Measurements from ENCODE around the gene DNAH8.

The DNAH8 gene

DNA sequence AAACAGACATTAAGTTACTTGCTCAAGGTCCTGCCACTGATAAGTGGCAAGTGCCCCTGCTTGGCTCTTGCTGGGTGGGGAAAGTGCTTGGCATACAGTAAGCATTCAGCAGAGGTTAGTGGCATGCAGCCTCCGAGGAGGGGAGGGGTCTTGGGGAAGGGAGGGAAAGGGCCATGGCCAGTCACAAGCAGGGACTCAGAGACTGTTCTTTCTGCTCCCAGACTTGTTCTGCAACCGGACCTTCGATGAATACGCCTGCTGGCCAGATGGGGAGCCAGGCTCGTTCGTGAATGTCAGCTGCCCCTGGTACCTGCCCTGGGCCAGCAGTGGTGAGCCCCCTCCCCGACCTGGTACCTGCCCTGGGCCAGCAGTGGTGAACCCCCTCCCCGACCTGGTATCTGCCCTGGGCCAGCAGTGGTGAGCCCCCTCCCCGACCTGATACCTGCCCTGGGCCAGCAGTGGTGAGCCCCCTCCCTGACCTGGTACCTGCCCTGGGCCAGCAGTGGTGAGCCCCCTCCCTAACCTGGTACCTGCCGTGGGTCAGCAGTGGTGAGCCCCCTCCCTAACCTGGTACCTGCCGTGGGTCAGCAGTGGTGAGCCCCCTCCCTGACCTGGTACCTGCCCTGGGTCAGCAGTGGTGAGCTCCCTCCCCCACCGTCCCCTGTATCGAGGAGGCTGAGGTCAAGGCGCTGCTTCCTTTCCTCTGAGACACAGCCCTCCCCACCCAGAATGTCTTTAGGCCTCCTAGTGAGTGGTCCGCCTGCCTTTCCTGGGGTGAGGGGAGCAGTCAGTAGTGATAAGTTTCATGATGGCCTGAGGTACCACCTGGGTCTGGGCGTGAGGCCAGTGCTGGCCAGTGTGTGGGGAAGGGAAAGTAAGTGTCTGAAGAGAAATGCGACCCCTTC is 342.4 kb downstream of the DNAH8 start:
- Histone ChIP-seq H3K27ac (ENCODE audit: low read depth, low read length) (no peak overlapping the region), H3K27me3 (ENCODE audit: control insufficient read depth in 1 of 2, insufficient read depth in 2 of 2, low read length in 2 of 2) (no peaks in the 10 kb centered on the region), H3K9me3 (ENCODE audit: control insufficient read depth in 1 of 2, low read length in 2 of 2) (no peaks in the 10 kb centered on the region), H3K4me3 (ENCODE audit: low read depth in 1 of 2, low read length in 2 of 2) (no peak overlapping the region), H3K36me3 (ENCODE audit: control insufficient read depth in 1 of 2, insufficient read depth in 2 of 2, low read length in 2 of 2) (no peaks in the 10 kb centered on the region), H3K4me1 (ENCODE audit: control insufficient read depth in 1 of 2, insufficient read depth in 2 of 2, low read length in 2 of 2) (peaks cover 27 to 34% of the 10 kb centered on the region in 2 donors), H3K9ac (ENCODE audit: low read depth in 1 of 2, low read length in 2 of 2) (no peak overlapping the region)

DNA sequence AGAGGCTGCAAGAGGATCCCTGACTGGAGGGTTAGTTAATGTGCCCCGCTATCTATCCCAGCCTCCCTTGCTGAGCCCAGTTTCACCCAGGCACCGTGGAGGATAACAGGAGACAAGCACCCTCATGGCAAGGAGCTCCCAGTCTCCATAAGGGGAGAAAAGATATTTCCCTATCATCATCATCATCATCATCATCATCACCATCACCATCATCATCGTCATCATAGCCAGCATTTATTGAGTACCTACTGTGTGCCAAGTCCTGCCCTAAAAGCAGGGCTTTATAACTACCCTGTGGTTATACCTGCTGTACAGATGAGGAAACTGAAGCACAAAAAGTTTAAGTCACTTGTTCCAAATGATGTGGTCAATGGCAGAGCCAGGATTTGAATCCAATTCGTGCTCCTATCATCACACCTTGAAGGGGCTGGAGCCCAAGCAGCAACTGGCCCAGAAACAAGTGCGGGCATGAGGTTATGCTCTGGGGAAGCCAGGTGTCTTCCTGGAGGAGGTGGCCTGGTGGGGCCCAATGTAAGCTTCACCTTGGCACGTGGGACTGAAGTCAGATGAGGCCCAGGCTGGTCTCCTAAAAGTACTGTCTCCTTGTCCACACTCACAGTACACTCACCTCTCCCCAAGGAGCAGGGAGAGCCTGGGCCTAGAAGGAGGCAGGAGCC is 343.5 kb downstream of the DNAH8 start:
- H3K4me1 ChIP-seq (ENCODE audit: control insufficient read depth in 1 of 2, insufficient read depth in 2 of 2, low read length in 2 of 2): peaks cover 24 to 27% of the 10 kb centered on the region in 2 donors
- H3K36me3 ChIP-seq (ENCODE audit: control insufficient read depth in 1 of 2, insufficient read depth in 2 of 2, low read length in 2 of 2): no peaks in the 10 kb centered on the region
- no peak overlapping the region for H3K9ac ChIP-seq (ENCODE audit: low read depth in 1 of 2, low read length in 2 of 2)
- H3K9me3 ChIP-seq (ENCODE audit: control insufficient read depth in 1 of 2, low read length in 2 of 2): no peaks in the 10 kb centered on the region
- H3K27ac ChIP-seq (ENCODE audit: low read depth, low read length): no peak overlapping the region
- H3K27me3 ChIP-seq (ENCODE audit: control insufficient read depth in 1 of 2, insufficient read depth in 2 of 2, low read length in 2 of 2): no peaks in the 10 kb centered on the region
- no peak overlapping the region for H3K4me3 ChIP-seq (ENCODE audit: low read depth in 1 of 2, low read length in 2 of 2)

GRCh38 chr6:39059496-39060310 is 344.6 kb downstream of the DNAH8 start:
- Histone ChIP-seq H3K27me3 (ENCODE audit: control insufficient read depth in 1 of 2, insufficient read depth in 2 of 2, low read length in 2 of 2) (no peaks in the 10 kb centered on the region), H3K9me3 (ENCODE audit: control insufficient read depth in 1 of 2, low read length in 2 of 2) (no peaks in the 10 kb centered on the region), H3K36me3 (ENCODE audit: control insufficient read depth in 1 of 2, insufficient read depth in 2 of 2, low read length in 2 of 2) (no peaks in the 10 kb centered on the region), H3K9ac (ENCODE audit: low read depth in 1 of 2, low read length in 2 of 2) (no peak overlapping the region), H3K4me3 (ENCODE audit: low read depth in 1 of 2, low read length in 2 of 2) (no peak overlapping the region), H3K4me1 (ENCODE audit: control insufficient read depth in 1 of 2, insufficient read depth in 2 of 2, low read length in 2 of 2) (peaks cover 14 to 16% of the 10 kb centered on the region in 2 donors), H3K27ac (ENCODE audit: low read depth, low read length) (no peak overlapping the region)

DNA sequence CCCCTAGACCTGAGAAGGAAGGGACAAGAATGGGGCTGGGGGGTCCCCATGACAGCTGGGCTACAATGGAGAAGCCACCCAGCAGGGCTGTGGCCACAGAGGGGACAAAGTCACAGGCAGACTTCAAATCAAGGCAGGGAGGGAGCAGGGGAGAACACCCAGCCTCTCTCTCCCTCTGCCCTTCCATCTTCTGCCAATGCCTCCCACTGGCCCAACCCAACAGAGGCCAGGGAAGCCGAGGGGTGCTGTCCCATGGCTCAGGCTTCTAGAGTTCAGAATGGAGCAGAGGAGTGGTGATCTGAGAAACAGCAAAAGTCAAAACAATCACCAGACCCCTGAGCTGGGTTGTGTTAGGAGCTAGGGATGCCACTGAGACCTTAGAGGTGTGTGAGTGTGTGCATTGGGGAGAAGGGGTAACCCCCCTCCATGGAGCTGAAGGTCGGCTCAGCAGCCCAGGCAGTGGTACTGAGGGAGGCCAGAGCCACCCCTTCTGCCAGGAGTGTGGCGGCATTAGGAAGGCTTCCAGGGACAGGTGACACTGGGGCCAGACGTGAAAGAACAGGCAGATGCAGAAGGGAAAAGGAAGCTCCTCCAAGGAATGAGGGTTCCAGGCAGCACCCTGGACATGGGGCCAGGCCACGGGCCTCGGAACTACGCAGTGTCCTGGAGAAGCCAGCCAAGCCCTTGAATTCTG is 345.5 kb downstream of the DNAH8 start:
- Histone ChIP-seq H3K4me3 (ENCODE audit: low read depth in 1 of 2, low read length in 2 of 2) (no peak overlapping the region), H3K27me3 (ENCODE audit: control insufficient read depth in 1 of 2, insufficient read depth in 2 of 2, low read length in 2 of 2) (no peaks in the 10 kb centered on the region), H3K4me1 (ENCODE audit: control insufficient read depth in 1 of 2, insufficient read depth in 2 of 2, low read length in 2 of 2) (peaks cover 10 to 12% of the 10 kb centered on the region in 2 donors), H3K9ac (ENCODE audit: low read depth in 1 of 2, low read length in 2 of 2) (no peak overlapping the region), H3K27ac (ENCODE audit: low read depth, low read length) (no peak overlapping the region), H3K9me3 (ENCODE audit: control insufficient read depth in 1 of 2, low read length in 2 of 2) (no peaks in the 10 kb centered on the region), H3K36me3 (ENCODE audit: control insufficient read depth in 1 of 2, insufficient read depth in 2 of 2, low read length in 2 of 2) (no peaks in the 10 kb centered on the region)

GRCh38 chr6:39061182-39061581 is 346.1 kb downstream of the DNAH8 start:
- no peaks in the 10 kb centered on the region for H3K36me3 ChIP-seq (ENCODE audit: control insufficient read depth in 1 of 2, insufficient read depth in 2 of 2, low read length in 2 of 2)
- H3K9ac ChIP-seq (ENCODE audit: low read depth in 1 of 2, low read length in 2 of 2): no peak overlapping the region
- H3K27ac ChIP-seq (ENCODE audit: low read depth, low read length): no peak overlapping the region
- H3K27me3 ChIP-seq (ENCODE audit: control insufficient read depth in 1 of 2, insufficient read depth in 2 of 2, low read length in 2 of 2): no peaks in the 10 kb centered on the region
- no peaks in the 10 kb centered on the region for H3K9me3 ChIP-seq (ENCODE audit: control insufficient read depth in 1 of 2, low read length in 2 of 2)
- H3K4me3 ChIP-seq (ENCODE audit: low read depth in 1 of 2, low read length in 2 of 2): no peak overlapping the region
- H3K4me1 ChIP-seq (ENCODE audit: control insufficient read depth in 1 of 2, insufficient read depth in 2 of 2, low read length in 2 of 2): peaks cover 10 to 12% of the 10 kb centered on the region in 2 donors

DNA sequence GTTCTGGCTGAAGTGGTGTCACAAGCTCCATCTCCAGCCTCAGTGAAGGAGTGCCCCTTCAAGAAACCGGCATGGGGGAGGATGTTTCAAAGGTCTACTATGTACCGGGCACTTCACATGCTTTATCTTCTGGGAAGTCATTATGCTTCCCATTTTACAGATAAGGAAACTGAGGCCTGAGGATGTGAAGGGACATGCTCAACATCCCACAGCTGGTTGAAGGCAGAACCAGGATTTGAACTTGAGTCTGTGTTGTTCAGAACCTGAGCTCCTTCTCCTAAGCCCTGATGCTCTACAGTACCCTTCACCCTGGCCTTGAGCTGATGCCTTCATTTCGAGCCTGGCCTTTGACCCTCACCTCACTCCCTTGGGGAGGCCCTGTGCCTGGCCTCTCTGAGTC is 346.5 kb downstream of the DNAH8 start:
- H3K4me3 ChIP-seq (ENCODE audit: low read depth in 1 of 2, low read length in 2 of 2): no peak overlapping the region
- no peaks in the 10 kb centered on the region for H3K27me3 ChIP-seq (ENCODE audit: control insufficient read depth in 1 of 2, insufficient read depth in 2 of 2, low read length in 2 of 2)
- H3K27ac ChIP-seq (ENCODE audit: low read depth, low read length): no peak overlapping the region
- H3K9ac ChIP-seq (ENCODE audit: low read depth in 1 of 2, low read length in 2 of 2): no peak overlapping the region
- no peaks in the 10 kb centered on the region for H3K9me3 ChIP-seq (ENCODE audit: control insufficient read depth in 1 of 2, low read length in 2 of 2)
- peaks cover 10 to 12% of the 10 kb centered on the region in 2 donors for H3K4me1 ChIP-seq (ENCODE audit: control insufficient read depth in 1 of 2, insufficient read depth in 2 of 2, low read length in 2 of 2)
- H3K36me3 ChIP-seq (ENCODE audit: control insufficient read depth in 1 of 2, insufficient read depth in 2 of 2, low read length in 2 of 2): no peaks in the 10 kb centered on the region

- Histone ChIP-seq H3K9ac (ENCODE audit: low read depth in 1 of 2, low read length in 2 of 2) (no peak overlapping the region), H3K27me3 (ENCODE audit: control insufficient read depth in 1 of 2, insufficient read depth in 2 of 2, low read length in 2 of 2) (no peaks in the 10 kb centered on the region), H3K4me3 (ENCODE audit: low read depth in 1 of 2, low read length in 2 of 2) (no peak overlapping the region), H3K36me3 (ENCODE audit: control insufficient read depth in 1 of 2, insufficient read depth in 2 of 2, low read length in 2 of 2) (no peaks in the 10 kb centered on the region), H3K27ac (ENCODE audit: low read depth, low read length) (no peak overlapping the region), H3K4me1 (ENCODE audit: control insufficient read depth in 1 of 2, insufficient read depth in 2 of 2, low read length in 2 of 2) (peaks cover 10 to 12% of the 10 kb centered on the region in 2 donors), H3K9me3 (ENCODE audit: control insufficient read depth in 1 of 2, low read length in 2 of 2) (no peaks in the 10 kb centered on the region)
Observed at GRCh38 chr6:39062014-39062740, 347.1 kb downstream of the DNAH8 start.

DNA sequence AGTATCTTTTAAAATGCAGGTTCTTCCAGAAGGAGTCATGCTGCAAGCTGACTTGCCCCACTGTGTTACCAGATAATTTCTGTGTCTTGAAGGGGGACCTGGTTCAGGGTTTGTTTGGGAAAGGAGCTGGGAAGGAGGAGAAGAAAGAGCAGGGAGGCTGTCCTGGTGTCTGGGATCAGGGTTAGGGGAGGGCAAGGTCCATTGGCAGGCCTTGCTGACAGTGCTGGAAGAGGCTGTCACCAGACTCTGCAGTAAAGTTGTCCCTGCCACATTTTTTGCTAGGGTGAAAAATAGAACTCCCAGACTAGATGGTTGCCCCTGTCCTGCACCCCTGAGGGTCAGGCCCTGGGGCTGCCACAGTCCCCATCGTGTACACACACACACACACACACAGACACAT is 348.4 kb downstream of the DNAH8 start:
- H3K27me3 ChIP-seq (ENCODE audit: control insufficient read depth in 1 of 2, insufficient read depth in 2 of 2, low read length in 2 of 2): no peaks in the 10 kb centered on the region
- H3K9me3 ChIP-seq (ENCODE audit: control insufficient read depth in 1 of 2, low read length in 2 of 2): no peaks in the 10 kb centered on the region
- H3K27ac ChIP-seq (ENCODE audit: low read depth, low read length): no peak overlapping the region
- no peak overlapping the region for H3K4me3 ChIP-seq (ENCODE audit: low read depth in 1 of 2, low read length in 2 of 2)
- H3K9ac ChIP-seq (ENCODE audit: low read depth in 1 of 2, low read length in 2 of 2): no peak overlapping the region
- no peaks in the 10 kb centered on the region for H3K36me3 ChIP-seq (ENCODE audit: control insufficient read depth in 1 of 2, insufficient read depth in 2 of 2, low read length in 2 of 2)
- H3K4me1 ChIP-seq (ENCODE audit: control insufficient read depth in 1 of 2, insufficient read depth in 2 of 2, low read length in 2 of 2): peaks cover 10 to 12% of the 10 kb centered on the region in 2 donors

GRCh38 chr6:39065561-39065960 is 350.4 kb downstream of the DNAH8 start:
- H3K9ac ChIP-seq (ENCODE audit: low read depth in 1 of 2, low read length in 2 of 2): no peak overlapping the region
- no peak overlapping the region for H3K4me3 ChIP-seq (ENCODE audit: low read depth in 1 of 2, low read length in 2 of 2)
- no peaks in the 10 kb centered on the region for H3K27me3 ChIP-seq (ENCODE audit: control insufficient read depth in 1 of 2, insufficient read depth in 2 of 2, low read length in 2 of 2)
- H3K36me3 ChIP-seq (ENCODE audit: control insufficient read depth in 1 of 2, insufficient read depth in 2 of 2, low read length in 2 of 2): no peaks in the 10 kb centered on the region
- H3K27ac ChIP-seq (ENCODE audit: low read depth, low read length): no peak overlapping the region
- peaks cover 10 to 11% of the 10 kb centered on the region in 2 donors for H3K4me1 ChIP-seq (ENCODE audit: control insufficient read depth in 1 of 2, insufficient read depth in 2 of 2, low read length in 2 of 2)
- H3K9me3 ChIP-seq (ENCODE audit: control insufficient read depth in 1 of 2, low read length in 2 of 2): no peaks in the 10 kb centered on the region

Data from duodenal mucosa (tissue), 2 donors.